H9 (cell line): ENCODE data around the gene TCFL5. TPM values are rescaled to one million over a fixed set of nuclear protein-coding genes. Genes with fewer than 3 reads are reported as not detected.

Source experiments
- DNase-seq: peaks from one replicate; pipeline ENCODE4 v3.0.0-alpha.2; 2017
- H2AFZ ChIP-seq: one replicate; pipeline ENCODE4 v1.6.1; 2013; ENCODE audit warnings: mild to moderate bottlenecking, low read length, control low read depth, moderate library complexity
- H2AK5ac ChIP-seq: 2 replicates; pipeline ENCODE4 v1.6.1; 2013; ENCODE audit warnings: low read length, control low read depth, mixed read lengths; ENCODE audit not compliant: insufficient read length
- H2BK120ac ChIP-seq: one replicate; pipeline ENCODE4 v1.6.1; 2013; ENCODE audit warnings: low read depth, mild to moderate bottlenecking, low read length, control low read depth, inconsistent platforms; ENCODE audit not compliant: poor library complexity, severe bottlenecking
- H2BK12ac ChIP-seq: 2 replicates; pipeline ENCODE4 v1.6.1; 2013; ENCODE audit warnings: low read length, control low read depth, mixed read lengths, low read depth; ENCODE audit not compliant: insufficient read length
- H2BK15ac ChIP-seq: 2 replicates; pipeline ENCODE4 v1.6.1; 2013; ENCODE audit warnings: low read depth, low read length, control low read depth
- H2BK20ac ChIP-seq: one replicate; pipeline ENCODE4 v1.6.1; 2013; ENCODE audit warnings: low read depth, mild to moderate bottlenecking, low read length, control low read depth, inconsistent platforms; ENCODE audit not compliant: poor library complexity, severe bottlenecking
- H2BK5ac ChIP-seq: 2 replicates; pipeline ENCODE4 v1.6.1; 2013; ENCODE audit warnings: low read length, control low read depth, mixed read lengths; ENCODE audit not compliant: insufficient read length
- H3K14ac ChIP-seq: 2 replicates; pipeline ENCODE4 v1.6.1; 2013; ENCODE audit warnings: low read length, control low read depth; ENCODE audit not compliant: insufficient read depth
- H3K18ac ChIP-seq: 2 replicates; pipeline ENCODE4 v1.6.1; 2013; ENCODE audit warnings: low read depth, mild to moderate bottlenecking, mixed read lengths, low read length, control low read depth; ENCODE audit not compliant: insufficient read length
- H3K23ac ChIP-seq: 2 replicates; pipeline ENCODE4 v1.6.1; 2013; ENCODE audit warnings: low read length, control low read depth, mixed read lengths, low read depth; ENCODE audit not compliant: insufficient read length
- H3K23me2 ChIP-seq: 2 replicates; pipeline ENCODE4 v1.6.1; 2013; ENCODE audit warnings: low read depth, mild to moderate bottlenecking, mixed read lengths, low read length, control low read depth; ENCODE audit not compliant: insufficient read length, poor library complexity, severe bottlenecking
- H3K27ac ChIP-seq: 2 replicates; pipeline ENCODE4 v1.5.1; 2013; ENCODE audit warnings: low read length, control low read depth, mixed read lengths, low read depth; ENCODE audit not compliant: insufficient read length
- H3K27me3 ChIP-seq: 2 replicates; pipeline ENCODE4 v1.6.1; 2013; ENCODE audit warnings: low read length, control low read depth, inconsistent platforms; ENCODE audit not compliant: insufficient read depth
- H3K4ac ChIP-seq: 2 replicates; pipeline ENCODE4 v1.6.1; 2013; ENCODE audit warnings: low read depth, mild to moderate bottlenecking, control low read depth, inconsistent platforms, low read length, moderate library complexity
- H3K4me1 ChIP-seq: 2 replicates; pipeline ENCODE4 v1.6.1; 2013; ENCODE audit warnings: low read length, control low read depth, inconsistent platforms; ENCODE audit not compliant: insufficient read depth
- H3K4me2 ChIP-seq: 2 replicates; pipeline ENCODE4 v1.6.1; 2013; ENCODE audit warnings: low read length, control low read depth, mixed read lengths; ENCODE audit not compliant: insufficient read length, insufficient read depth
- H3K56ac ChIP-seq: 2 replicates; pipeline ENCODE4 v1.6.1; 2013; ENCODE audit warnings: low read depth, mild to moderate bottlenecking, mixed read lengths, low read length, control low read depth; ENCODE audit not compliant: insufficient read length
- H3K79me1 ChIP-seq: 2 replicates; pipeline ENCODE4 v1.6.1; 2013; ENCODE audit warnings: low read depth, mild to moderate bottlenecking, moderate library complexity, low read length, control low read depth, inconsistent platforms; ENCODE audit not compliant: insufficient read depth, poor library complexity, severe bottlenecking
- H3K79me2 ChIP-seq: 2 replicates; pipeline ENCODE4 v1.6.1; 2013; ENCODE audit warnings: low read length, control low read depth, inconsistent platforms; ENCODE audit not compliant: insufficient read depth
- H3K9ac ChIP-seq: 2 replicates; pipeline ENCODE4 v1.6.1; 2013; ENCODE audit warnings: low read length, control low read depth, mixed read lengths; ENCODE audit not compliant: insufficient read length; ENCODE audit errors: extremely low read depth
- H3K9me3 ChIP-seq: one replicate; pipeline ENCODE4 v1.6.1; 2013; ENCODE audit warnings: low read depth, low read length, inconsistent platforms; ENCODE audit not compliant: control insufficient read depth
- H3T11ph ChIP-seq: one replicate; pipeline ENCODE4 v1.6.1; 2013; ENCODE audit warnings: mild to moderate bottlenecking, low read length, control low read depth, inconsistent platforms
- H4K20me1 ChIP-seq: one replicate; pipeline ENCODE4 v1.6.1; 2013; ENCODE audit not compliant: control insufficient read depth, insufficient read length, insufficient read depth
- H4K5ac ChIP-seq: 2 replicates; pipeline ENCODE4 v1.6.1; 2013; ENCODE audit warnings: low read depth, mild to moderate bottlenecking, mixed read lengths, low read length, control low read depth; ENCODE audit not compliant: insufficient read length
- H4K8ac ChIP-seq: replicated peaks from 2 replicates; pipeline ENCODE4 v1.6.1; 2013; ENCODE audit warnings: low read length, control low read depth, mixed read lengths, low read depth; ENCODE audit not compliant: insufficient read length
- H4K91ac ChIP-seq: 2 replicates; pipeline ENCODE4 v1.6.1; 2013; ENCODE audit warnings: low read depth, mild to moderate bottlenecking, moderate library complexity, mixed read lengths, low read length, control low read depth; ENCODE audit not compliant: insufficient read length
- H3K27ac Mint-ChIP-seq, 3 experiments: 2 replicates in 2 of 3; 3 replicates in 1 of 3; pipeline ENCODE4 v1.8.0; 2020 to 2021; ENCODE audit warnings: mixed read lengths in 3 of 3, mild to moderate bottlenecking in 1 of 3, moderate library complexity in 1 of 3
- H3K27me3 Mint-ChIP-seq: 2 replicates; pipeline ENCODE4 v1.8.0; 2021; ENCODE audit warnings: low read depth, mild to moderate bottlenecking, moderate library complexity, mixed read lengths
- H3K36me3 Mint-ChIP-seq, 3 experiments: 2 replicates in 2 of 3; 3 replicates in 1 of 3; pipeline ENCODE4 v1.8.0; 2020 to 2021; ENCODE audit warnings: low read depth in 3 of 3, mixed read lengths in 3 of 3; ENCODE audit not compliant: insufficient read depth in 1 of 3
- H3K4me1 Mint-ChIP-seq, 2 experiments: 2 replicates each; pipeline ENCODE4 v1.8.0; 2020; ENCODE audit warnings: mixed read lengths in 2 of 2
- H3K4me3 Mint-ChIP-seq, 2 experiments: 2 replicates in 1 of 2; 3 replicates in 1 of 2; pipeline ENCODE4 v1.8.0; 2020 to 2021; ENCODE audit warnings: mild to moderate bottlenecking in 2 of 2, mixed read lengths in 2 of 2, moderate library complexity in 1 of 2
- H3K9me3 Mint-ChIP-seq, 2 experiments: 2 replicates in 1 of 2; 3 replicates in 1 of 2; pipeline ENCODE4 v1.8.0; 2020; ENCODE audit warnings: mild to moderate bottlenecking in 2 of 2, mixed read lengths in 2 of 2, moderate library complexity in 1 of 2
- WGBS: extraction: QIAGEN DNeasy Blood & Tissue Kit; methylation state at CpG from one replicate; pipeline ENCODE4 v1.1.7; 2013; ENCODE audit warnings: missing lambda C conversion rate, low lambda C conversion rate, mixed read lengths; ENCODE audit not compliant: insufficient read length; ENCODE audit errors: extremely low coverage; 5-methylcytosine and 5-hydroxymethylcytosine counted together
- total RNA-seq: library from RNA; stranded (reverse); gene quantifications from 2 replicates; pipeline ENCODE4 v1.2.1, GENCODE V29; 2021
- TF ChIP-seq, protein P1 (sequence below): fragments of 200-600 bp; sonication (generic); conservative IDR thresholded peaks from 3 replicates; pipeline ENCODE4 v1.8.0; 2021; ENCODE audit warnings: antibody characterized with exemption, mild to moderate bottlenecking

The TCFL5 gene
- total RNA-seq, 1 experiment from 2014 or later, result 16.4 TPM

- Histone ChIP-seq H3K23me2 (peaks cover 4% of the 10 kb centered on the region), H3K27ac (no peak overlapping the region), H3K4me1 (no peaks in the 10 kb centered on the region), H3K9me3 (no peaks in the 10 kb centered on the region), H3K27me3 (no peaks in the 10 kb centered on the region), H2BK15ac (no peak overlapping the region), H4K8ac (no peak overlapping the region), H4K20me1 (no peaks in the 10 kb centered on the region), H3K56ac (no peak overlapping the region), H2BK12ac (no peak overlapping the region), H4K91ac (no peak overlapping the region), H2AK5ac (no peak overlapping the region), H2BK20ac (no peak overlapping the region), H3K14ac (peak overlapping the region; percentile 45; the same call in 1 of the 2 replicates), H3K4ac (no peak overlapping the region), H4K5ac (no peak overlapping the region), H3K79me1 (no peaks in the 10 kb centered on the region), H2BK120ac (no peak overlapping the region), H3K9ac (peak overlapping the region; percentile 22), H2AFZ (no peak overlapping the region), H2BK5ac (no peak overlapping the region), H3K18ac (no peak overlapping the region), H3K23ac (no peak overlapping the region), H3T11ph (no peak overlapping the region), H3K79me2 (no peaks in the 10 kb centered on the region), H3K4me2 (peak overlapping the region; percentile 62)
- Mint-ChIP-seq H3K9me3 (no peaks in the 10 kb centered on the region; a peak in 1 of 5 replicates), H3K27me3 (peaks cover 28% of the 10 kb centered on the region), H3K4me1 (peaks cover 13 to 22% of the 10 kb centered on the region in 2 experiments), H3K36me3 (peaks cover 13 to 28% (median 24%) of the 10 kb centered on the region in 3 experiments), H3K4me3 (peak overlapping the region; percentile 55 to 79), H3K27ac (no peak overlapping the region)
- DNase-seq, result peak; percentile 65
- WGBS, result no CpG with 5 or more reads among the region's 68 CpGs
- TF ChIP-seq, protein P1, sequence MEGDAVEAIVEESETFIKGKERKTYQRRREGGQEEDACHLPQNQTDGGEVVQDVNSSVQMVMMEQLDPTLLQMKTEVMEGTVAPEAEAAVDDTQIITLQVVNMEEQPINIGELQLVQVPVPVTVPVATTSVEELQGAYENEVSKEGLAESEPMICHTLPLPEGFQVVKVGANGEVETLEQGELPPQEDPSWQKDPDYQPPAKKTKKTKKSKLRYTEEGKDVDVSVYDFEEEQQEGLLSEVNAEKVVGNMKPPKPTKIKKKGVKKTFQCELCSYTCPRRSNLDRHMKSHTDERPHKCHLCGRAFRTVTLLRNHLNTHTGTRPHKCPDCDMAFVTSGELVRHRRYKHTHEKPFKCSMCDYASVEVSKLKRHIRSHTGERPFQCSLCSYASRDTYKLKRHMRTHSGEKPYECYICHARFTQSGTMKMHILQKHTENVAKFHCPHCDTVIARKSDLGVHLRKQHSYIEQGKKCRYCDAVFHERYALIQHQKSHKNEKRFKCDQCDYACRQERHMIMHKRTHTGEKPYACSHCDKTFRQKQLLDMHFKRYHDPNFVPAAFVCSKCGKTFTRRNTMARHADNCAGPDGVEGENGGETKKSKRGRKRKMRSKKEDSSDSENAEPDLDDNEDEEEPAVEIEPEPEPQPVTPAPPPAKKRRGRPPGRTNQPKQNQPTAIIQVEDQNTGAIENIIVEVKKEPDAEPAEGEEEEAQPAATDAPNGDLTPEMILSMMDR, result no peak
Observed at GRCh38 chr20:62795023-62795761, 66.4 kb downstream of the TCFL5 start.
